K562 (cell line): ENCODE data around the gene SUPT5H. TPM values are rescaled to one million over a fixed set of nuclear protein-coding genes. Genes with fewer than 3 reads are reported as not detected.

Source experiments
- ATF4 ChIP-seq: fragments of 450-650 bp; formaldehyde crosslinking; IDR thresholded peaks from 2 replicates; pipeline ENCODE4 v1.4.0; 2022; ENCODE audit warnings: mild to moderate bottlenecking, moderate library complexity
- BHLHE40 ChIP-seq: IDR thresholded peaks from 2 replicates; pipeline ENCODE4 v1.6.1; 2011; ENCODE audit warnings: low read length, improper control_type of control experiment
- CBX1 ChIP-seq: sonication (generic); IDR thresholded peaks from 2 replicates; pipeline ENCODE4 v1.6.1; 2016; ENCODE audit warnings: antibody characterized with exemption, low read depth, mild to moderate bottlenecking
- FOXA3 ChIP-seq, 2 experiments: fragments of 450-650 bp in 1 of 2; sonication (generic) in 1 of 2; formaldehyde crosslinking; IDR thresholded peaks in 1 of 2; conservative IDR thresholded peaks in 1 of 2; 2 replicates each; pipeline versions ENCODE4 v1.4.0 to v1.8.0; 2020 to 2022; ENCODE audit warnings: mild to moderate bottlenecking in 2 of 2, missing genetic modification reagents in 1 of 2
- FOXK1 ChIP-seq: sonication (generic); formaldehyde crosslinking; IDR thresholded peaks from 2 replicates; pipeline ENCODE4 v1.8.0; 2022; ENCODE audit warnings: missing genetic modification reagents, mild to moderate bottlenecking, borderline replicate concordance
- GTF2B ChIP-seq: IDR thresholded peaks from 2 replicates; pipeline ENCODE4 v1.6.1; 2011; ENCODE audit not compliant: insufficient read length; ENCODE audit errors: extremely low read depth
- HMBOX1 ChIP-seq: sonication (generic); IDR thresholded peaks from 2 replicates; pipeline ENCODE4 v1.6.1; 2016
- MYC ChIP-seq, 2 experiments: fragments of 250-450 bp in 1 of 2; sonication (Bioruptor Pico) in 1 of 2; IDR thresholded peaks; 2 replicates each; pipeline versions ENCODE4 v1.5.1 to v1.6.1; 2012 to 2021; ENCODE audit warnings: low read depth in 2 of 2, borderline replicate concordance in 1 of 2, improper control_type of control experiment in 1 of 2, low read length in 1 of 2, mild to moderate bottlenecking in 1 of 2, moderate library complexity in 1 of 2
- NCOA4 ChIP-seq: fragments of 450-650 bp; IDR thresholded peaks from 2 replicates; pipeline ENCODE4 v1.6.1; 2018; ENCODE audit warnings: mild to moderate bottlenecking; ENCODE audit not compliant: partially characterized antibody
- NFE2 ChIP-seq: IDR thresholded peaks from 2 replicates; pipeline ENCODE4 v1.6.1; 2014; ENCODE audit warnings: antibody characterized with exemption, low read depth
- STAG1 ChIP-seq: sonication (generic); formaldehyde crosslinking; IDR thresholded peaks from 2 replicates; pipeline ENCODE4 v1.5.0; 2020; ENCODE audit warnings: missing genetic modification reagents, borderline replicate concordance
- STAT5A ChIP-seq: IDR thresholded peaks from 2 replicates; pipeline ENCODE4 v1.6.1; 2012; ENCODE audit warnings: low read length, inconsistent platforms, borderline replicate concordance
- ZBTB43 ChIP-seq: sonication (generic); formaldehyde crosslinking; IDR thresholded peaks from 2 replicates; pipeline ENCODE4 v1.8.0; 2023; ENCODE audit warnings: mild to moderate bottlenecking, missing genetic modification reagents
- ZFP1 ChIP-seq: fragments of 450-650 bp; formaldehyde crosslinking; IDR thresholded peaks from 2 replicates; pipeline ENCODE4 v1.4.0; 2020; ENCODE audit warnings: mild to moderate bottlenecking, mixed read lengths
- ZHX1 ChIP-seq: fragments of 150-350 bp; conservative IDR thresholded peaks from 2 replicates; pipeline ENCODE4 v1.6.1; 2014; ENCODE audit warnings: low read length
- ZNF121 ChIP-seq: sonication (generic); formaldehyde crosslinking; conservative IDR thresholded peaks from 2 replicates; pipeline ENCODE4 v1.8.0; 2022; ENCODE audit warnings: missing genetic modification reagents
- polyA plus RNA-seq, 8 experiments: library from polyadenylated mRNA; depleted of rRNA in 4 of 8; stranded (reverse) in 5 of 8; unstranded in 3 of 8; fragments of >200 nt; fragmentation: Nextera tagmentation in 2 of 8; fragmentation: Illumina TruSeq in 1 of 8; extraction: Ambion mirVana in 2 of 8; extraction: Trizol in 1 of 8; gene quantifications; 2 replicates each; pipeline versions ENCODE4 v1.2.1 to v1.2.3, GENCODE V29; 2011 to 2014; ENCODE audit warnings: inconsistent platforms in 1 of 8, missing spikeins in 1 of 8
- total RNA-seq, 7 experiments: library from RNA; depleted of rRNA in 6 of 7; stranded (reverse); fragments of >200 nt in 6 of 7; fragmentation: Illumina TruSeq in 2 of 7; extraction: Trizol in 2 of 7; gene quantifications; 2 replicates each; pipeline versions ENCODE4 v1.2.1 to v1.2.3, GENCODE V29; 2011 to 2021; ENCODE audit warnings: low replicate concordance in 1 of 7

The SUPT5H gene
- total and polyA plus RNA-seq, 9 of the 15 experiments (the other 6 are each of a cell fraction or from before 2014, with no cell fraction given) = 13.3 to 85.9 (median 35.9) TPM

GRCh38 chr19:39502640-39503417 lies 57.4 kb downstream of the SUPT5H start (continued):
- TF ChIP-seq MYC (IDR thresholded peaks at IDR 0.05; ENCODE audit: low read depth, low read length) (peak; percentile 91), MYC (CRISPR knock-in tag; IDR thresholded peaks at IDR 0.05; ENCODE audit: borderline replicate concordance, low read depth) (no peak), GTF2B (no peak), STAT5A (no peak), ZHX1 (0 out of 2 replicates have a peak, but pooled peaks have one; percentile 24), CBX1 (peak; percentile 59; the same call in 1 of the 2 replicates), ATF4 (CRISPR knock-in tag) (no peak), HMBOX1 (no peak), FOXA3 (CRISPR knock-in tag; conservative IDR thresholded peaks at IDR 0.05 in 1 of 2, IDR thresholded peaks at IDR 0.05 in 1 of 2) (peak in 1 of 2 experiments; percentile 95; a peak in 2 of 4 replicates), ZBTB43 (CRISPR knock-in tag) (peak; percentile 96), NFE2 (no peak), FOXK1 (peak; percentile 81; the same call in 1 of the 2 replicates), ZNF121 (peak; percentile 84), NCOA4 (no peak), ZFP1 (no peak), BHLHE40 (peak; percentile 82), STAG1 (peak; percentile 88)
